ENCODE results near the gene MTUS2.

DNA sequence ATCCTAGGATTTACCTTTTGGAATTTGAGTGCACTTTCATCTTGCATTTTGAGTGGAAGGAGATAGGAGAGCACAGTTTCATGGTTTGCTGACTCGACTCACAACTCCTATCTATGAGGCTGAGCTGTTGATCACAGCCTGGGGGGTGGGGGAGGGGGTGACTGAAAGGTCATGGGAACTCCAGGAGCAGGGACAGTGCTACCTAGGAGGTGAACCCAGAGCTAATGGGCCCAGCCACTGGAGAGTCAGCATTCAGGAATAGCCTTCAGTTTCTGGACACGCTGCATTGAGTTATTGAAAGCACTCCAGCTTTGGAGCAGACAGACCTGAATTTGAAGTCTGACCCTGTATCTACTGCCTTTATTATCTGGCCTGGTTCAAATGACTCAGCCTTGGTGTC, 435.4 kb downstream of the MTUS2 start:
- TF ChIP-seq TAF1 (IDR thresholded peaks at IDR 0.05; ENCODE audit: low read depth, low read length) = no peak
- TF ChIP-seq SRF (IDR thresholded peaks at IDR 0.05; ENCODE audit: low read depth, low read length) = no peak
- no peak for TF ChIP-seq RFX5 (IDR thresholded peaks at IDR 0.05; ENCODE audit: borderline replicate concordance, low read depth, low read length)
- TF ChIP-seq, protein P1, sequence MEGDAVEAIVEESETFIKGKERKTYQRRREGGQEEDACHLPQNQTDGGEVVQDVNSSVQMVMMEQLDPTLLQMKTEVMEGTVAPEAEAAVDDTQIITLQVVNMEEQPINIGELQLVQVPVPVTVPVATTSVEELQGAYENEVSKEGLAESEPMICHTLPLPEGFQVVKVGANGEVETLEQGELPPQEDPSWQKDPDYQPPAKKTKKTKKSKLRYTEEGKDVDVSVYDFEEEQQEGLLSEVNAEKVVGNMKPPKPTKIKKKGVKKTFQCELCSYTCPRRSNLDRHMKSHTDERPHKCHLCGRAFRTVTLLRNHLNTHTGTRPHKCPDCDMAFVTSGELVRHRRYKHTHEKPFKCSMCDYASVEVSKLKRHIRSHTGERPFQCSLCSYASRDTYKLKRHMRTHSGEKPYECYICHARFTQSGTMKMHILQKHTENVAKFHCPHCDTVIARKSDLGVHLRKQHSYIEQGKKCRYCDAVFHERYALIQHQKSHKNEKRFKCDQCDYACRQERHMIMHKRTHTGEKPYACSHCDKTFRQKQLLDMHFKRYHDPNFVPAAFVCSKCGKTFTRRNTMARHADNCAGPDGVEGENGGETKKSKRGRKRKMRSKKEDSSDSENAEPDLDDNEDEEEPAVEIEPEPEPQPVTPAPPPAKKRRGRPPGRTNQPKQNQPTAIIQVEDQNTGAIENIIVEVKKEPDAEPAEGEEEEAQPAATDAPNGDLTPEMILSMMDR (IDR thresholded peaks at IDR 0.05; ENCODE audit: control extremely low read depth in 1 of 3, insufficient read depth in 1 of 3, low read depth in 1 of 3, low read length in 3 of 3) = no peak
- no peak for TF ChIP-seq KDM1A (IDR thresholded peaks at IDR 0.05; ENCODE audit: borderline replicate concordance, low read length)
- no peak for TF ChIP-seq CBX8 (IDR thresholded peaks at IDR 0.05; ENCODE audit: borderline replicate concordance, low read depth, low read length)
- TF ChIP-seq, protein P2, sequence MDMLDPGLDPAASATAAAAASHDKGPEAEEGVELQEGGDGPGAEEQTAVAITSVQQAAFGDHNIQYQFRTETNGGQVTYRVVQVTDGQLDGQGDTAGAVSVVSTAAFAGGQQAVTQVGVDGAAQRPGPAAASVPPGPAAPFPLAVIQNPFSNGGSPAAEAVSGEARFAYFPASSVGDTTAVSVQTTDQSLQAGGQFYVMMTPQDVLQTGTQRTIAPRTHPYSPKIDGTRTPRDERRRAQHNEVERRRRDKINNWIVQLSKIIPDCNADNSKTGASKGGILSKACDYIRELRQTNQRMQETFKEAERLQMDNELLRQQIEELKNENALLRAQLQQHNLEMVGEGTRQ (IDR thresholded peaks at IDR 0.05; ENCODE audit: low read length) = no peak
- TF ChIP-seq EZH2 (IDR thresholded peaks at IDR 0.05; ENCODE audit: low read depth, low read length, severe bottlenecking) = no peak
- no peak for TF ChIP-seq NRF1 (IDR thresholded peaks at IDR 0.05; ENCODE audit: low read depth, low read length)
